Tongue (tissue), 2 donors: Measurements from ENCODE around the gene THBS1. TPM values are rescaled to one million over a fixed set of nuclear protein-coding genes. Genes with fewer than 3 reads are reported as not detected.

Experiments used
- DNase-seq: peaks from one replicate; pipeline ENCODE4 v3.0.0-alpha.2; 2015
- total RNA-seq: library from RNA; depleted of rRNA; stranded (reverse); fragments of >200 nt; gene quantifications from one replicate; pipeline ENCODE4 v1.2.3, GENCODE V29; 2014

THBS1 gene
- 184 TPM for total RNA-seq

DNA sequence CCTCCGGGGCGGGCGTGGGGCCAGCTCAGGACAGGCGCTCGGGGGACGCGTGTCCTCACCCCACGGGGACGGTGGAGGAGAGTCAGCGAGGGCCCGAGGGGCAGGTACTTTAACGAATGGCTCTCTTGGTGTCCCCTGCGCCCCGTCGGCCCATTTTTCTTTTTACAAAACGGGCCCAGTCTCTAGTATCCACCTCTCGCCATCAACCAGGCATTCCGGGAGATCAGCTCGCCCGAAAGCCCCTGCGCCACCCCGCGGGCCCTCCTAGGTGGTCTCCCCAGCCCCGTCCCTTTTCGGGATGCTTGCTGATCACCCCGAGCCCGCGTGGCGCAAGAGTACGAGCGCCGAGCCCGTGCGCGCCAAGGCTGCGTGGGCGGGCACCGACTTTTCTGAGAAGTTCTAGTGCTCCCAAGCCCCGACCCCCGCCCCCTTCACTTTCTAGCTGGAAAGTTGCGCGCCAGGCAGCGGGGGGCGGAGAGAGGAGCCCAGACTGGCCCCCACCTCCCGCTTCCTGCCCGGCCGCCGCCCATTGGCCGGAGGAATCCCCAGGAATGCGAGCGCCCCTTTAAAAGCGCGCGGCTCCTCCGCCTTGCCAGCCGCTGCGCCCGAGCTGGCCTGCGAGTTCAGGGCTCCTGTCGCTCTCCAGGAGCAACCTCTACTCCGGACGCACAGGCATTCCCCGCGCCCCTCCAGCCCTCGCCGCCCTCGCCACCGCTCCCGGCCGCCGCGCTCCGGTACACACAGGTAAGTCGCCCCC is at the start of gene THBS1:
TSS of gene THBS1 (plus strand) at position 595 of the 757 bp plus-strand sequence. CDS start 779 bp downstream, outside the sequence.
- DNase-seq = peak; percentile 95

DNA sequence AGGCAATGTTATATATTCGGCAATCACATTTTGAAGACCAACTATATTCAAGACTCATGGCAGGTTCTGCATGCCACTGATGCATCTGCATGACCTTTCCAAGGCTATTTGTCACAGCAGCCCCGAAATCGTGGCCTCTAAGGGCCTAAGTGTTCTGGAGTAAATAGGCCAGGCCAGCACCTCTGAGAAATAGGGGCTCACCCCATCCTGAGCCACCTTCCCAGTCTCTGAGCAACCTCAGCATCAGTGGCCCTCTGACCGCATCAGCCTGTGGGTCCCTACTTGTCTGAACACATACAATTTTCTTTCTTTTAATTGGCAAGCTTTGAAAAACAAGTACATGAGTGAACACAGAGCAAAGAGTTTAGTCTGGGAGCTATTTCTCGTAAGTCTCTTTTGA is 45.9 kb upstream of the THBS1 start:
- no peak for DNase-seq

DNA sequence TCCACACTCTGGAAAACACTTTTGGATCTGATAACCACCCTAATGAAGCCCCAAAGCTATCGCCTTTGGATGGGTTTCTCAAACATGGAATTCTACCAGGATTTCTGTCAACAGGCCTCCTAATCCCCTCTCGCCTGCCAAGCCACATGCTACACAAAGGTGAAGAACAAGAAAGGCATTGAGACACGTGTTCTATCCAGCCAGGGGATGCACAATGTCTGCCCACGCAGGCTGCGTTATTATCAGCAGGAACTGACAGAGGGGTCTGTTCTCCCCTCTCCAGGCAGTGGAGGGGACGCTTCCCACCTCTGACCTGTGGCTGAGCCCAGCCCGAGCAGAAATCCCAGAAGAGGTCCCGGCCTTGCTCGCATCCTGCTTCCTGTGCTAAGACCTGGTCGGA is 45.4 kb upstream of the THBS1 start:
- no peak for DNase-seq

DNA sequence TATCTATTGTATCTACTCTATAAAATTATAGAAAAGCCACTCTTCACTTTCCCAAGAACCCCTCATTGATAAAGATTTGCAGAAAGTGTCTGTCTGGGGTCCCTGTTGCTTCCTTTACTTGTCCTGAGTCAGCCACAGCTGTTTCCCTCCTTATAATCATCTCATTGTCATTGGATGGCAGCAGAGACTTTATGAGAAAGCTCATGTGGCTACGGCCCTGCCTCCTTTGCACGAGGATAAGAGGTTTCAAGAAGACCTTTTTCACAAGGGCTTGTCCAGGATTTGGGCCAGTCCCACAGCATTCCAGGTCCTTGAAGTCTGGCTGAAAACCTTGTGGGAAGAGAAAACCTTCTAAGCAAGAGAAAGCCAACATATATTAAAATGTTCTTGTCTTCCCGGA is 41.9 kb upstream of the THBS1 start:
- DNase-seq = no peak

DNA sequence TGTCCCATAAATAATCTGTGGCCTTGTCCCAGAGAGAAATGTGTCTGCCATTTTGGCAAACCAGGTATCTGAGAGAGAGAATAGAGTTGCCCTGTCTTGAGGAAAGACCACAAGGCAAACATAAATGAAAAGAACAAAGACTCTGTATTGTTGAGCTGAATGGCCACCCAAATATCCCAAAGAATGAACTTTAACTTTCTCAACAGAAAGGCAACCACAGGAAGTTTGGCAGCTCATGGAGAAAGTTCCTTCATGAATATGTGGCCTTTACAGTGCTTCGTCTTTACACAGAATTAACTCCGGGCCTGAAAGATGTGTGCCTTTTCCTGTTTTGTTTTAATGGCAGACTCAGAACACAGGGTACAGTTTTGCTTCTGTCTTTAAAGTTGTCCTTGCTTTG is 41.4 kb upstream of the THBS1 start:
- no peak for DNase-seq

DNA sequence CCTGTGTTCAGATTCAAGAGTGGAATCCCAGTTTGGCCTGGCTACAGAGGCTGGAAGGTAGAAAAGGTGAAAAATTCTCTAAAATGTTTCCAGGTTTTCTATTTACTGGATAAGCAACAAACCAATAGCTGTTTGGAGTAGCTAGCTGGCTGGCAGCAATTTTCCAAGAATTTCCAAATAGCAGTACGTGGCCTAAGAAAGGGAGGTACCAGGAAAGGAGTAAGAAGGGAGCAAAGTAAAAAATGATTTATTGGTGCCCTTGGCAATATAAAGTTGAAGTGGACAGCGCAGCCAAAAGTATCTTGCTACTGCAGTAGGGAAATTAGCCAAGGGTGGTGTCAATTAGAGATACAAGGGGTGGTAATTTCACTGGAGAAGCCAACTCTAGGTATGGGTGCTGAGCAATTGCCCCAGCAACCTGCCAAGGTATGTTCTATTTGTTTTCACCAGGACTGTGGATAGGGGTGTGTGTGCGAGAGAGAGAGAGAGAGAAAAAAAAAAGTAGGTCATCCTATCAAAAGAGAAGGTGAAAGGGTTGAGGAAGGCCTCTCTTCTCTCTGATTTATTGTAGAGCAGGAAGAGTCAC is 40.8 kb upstream of the THBS1 start:
- no peak for DNase-seq

DNA sequence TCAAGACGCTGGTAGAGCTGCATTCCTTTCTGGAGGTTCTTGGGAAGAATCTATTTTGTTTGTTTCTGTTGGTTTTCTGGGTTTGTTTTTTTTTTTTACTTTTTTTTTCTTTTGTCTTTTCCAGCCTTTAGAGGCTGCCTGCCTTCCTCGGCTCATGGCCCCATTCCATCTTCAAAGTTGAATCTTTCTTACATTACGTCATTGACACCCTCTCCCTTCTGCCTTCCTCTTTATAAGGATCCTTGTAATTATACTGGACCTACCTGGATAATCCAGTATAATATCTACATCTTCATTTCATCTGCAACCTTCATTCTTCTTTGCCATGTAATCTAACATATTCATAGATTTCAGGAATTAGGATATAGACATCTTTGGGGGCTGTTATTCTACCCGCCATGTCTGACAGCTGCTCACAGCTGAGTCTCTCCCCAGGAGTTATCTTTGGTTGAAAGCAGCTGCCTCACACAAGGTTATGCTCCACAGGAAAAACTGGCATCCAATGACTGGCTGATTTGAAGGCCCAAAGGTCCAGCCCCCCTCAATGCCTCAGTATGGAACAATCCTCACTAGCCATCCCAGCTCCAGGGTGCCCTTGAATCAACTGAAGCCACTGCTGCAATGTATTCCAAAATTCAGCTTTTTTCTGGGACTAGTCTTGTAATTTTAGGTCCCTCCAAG is 38.4 kb upstream of the THBS1 start:
- DNase-seq = no peak

DNA sequence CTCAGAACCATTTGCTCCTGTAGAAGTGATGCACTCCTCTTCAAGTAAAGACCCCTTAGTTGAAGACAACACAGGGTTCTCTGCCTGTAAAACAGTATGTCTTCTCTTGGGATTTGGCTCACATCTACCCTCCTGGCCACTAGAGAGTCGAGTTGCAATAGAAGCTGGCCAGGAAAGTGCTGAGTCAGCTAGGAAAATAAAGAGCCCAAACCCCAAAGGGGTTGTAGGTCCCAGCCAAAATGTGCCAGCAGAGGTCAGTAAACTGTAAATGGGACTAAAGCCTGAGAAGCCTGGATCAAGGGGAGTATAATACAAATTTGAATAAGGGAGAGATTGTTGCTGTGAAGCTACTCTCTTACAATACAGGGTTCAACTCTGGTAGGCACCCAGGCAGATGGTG is 37.2 kb upstream of the THBS1 start:
- no peak for DNase-seq

DNA sequence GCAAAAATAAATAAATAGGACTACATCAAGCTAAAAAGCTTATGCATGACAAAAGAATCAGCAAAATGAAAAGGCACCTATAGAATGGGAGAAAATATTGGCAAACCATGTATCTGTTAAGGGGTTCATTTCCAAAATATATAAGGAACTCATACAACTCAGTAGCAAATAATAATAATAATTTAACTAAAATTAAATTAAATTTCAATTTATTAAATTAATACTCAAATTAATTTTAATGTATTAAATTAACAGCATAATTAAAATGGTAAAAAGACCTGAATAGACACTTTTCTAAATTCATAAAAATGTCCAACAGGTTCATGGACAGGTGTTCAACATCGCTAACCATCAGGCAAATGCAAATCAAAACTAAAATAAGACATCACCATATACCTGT is 34.0 kb upstream of the THBS1 start:
- DNase-seq = no peak

DNA sequence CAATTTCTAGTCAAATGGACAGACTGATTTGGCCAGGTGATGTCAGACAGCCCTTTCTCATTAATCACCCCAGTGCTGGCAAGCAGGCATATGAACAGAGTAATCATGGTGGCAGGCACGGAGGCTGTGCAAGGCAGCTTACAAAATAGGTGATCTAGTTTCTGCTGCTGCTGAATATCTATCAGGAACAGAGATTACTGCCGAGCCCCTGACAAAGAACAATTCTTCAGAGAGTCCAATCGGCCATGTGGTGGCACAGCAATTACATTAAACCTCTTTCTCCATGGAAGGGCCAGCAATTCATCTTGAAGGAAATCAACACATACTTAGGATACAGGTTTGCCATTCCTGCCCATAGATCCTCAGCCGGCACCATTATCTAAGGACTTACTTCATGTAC is 32.3 kb upstream of the THBS1 start:
- DNase-seq = no peak

DNA sequence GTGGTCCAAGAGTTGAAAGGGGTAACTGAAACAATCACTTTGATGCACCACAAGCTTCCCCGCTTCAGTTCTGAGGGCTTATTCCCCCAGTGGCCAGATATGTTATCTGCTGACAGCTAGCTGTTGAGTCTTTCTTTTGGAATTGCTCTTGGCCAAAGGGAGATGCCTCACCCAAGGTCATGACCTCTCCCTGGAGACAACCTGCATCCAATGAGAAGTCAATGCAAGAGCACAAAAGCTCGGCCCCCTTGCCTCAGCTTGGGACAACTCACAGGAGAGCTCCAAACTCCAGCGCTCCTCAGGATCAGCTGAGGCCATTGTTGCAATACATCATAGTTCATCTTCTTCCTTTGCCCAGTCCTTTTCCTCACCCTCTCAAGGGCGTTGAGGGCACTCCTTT is 31.0 kb upstream of the THBS1 start:
- DNase-seq = no peak

DNA sequence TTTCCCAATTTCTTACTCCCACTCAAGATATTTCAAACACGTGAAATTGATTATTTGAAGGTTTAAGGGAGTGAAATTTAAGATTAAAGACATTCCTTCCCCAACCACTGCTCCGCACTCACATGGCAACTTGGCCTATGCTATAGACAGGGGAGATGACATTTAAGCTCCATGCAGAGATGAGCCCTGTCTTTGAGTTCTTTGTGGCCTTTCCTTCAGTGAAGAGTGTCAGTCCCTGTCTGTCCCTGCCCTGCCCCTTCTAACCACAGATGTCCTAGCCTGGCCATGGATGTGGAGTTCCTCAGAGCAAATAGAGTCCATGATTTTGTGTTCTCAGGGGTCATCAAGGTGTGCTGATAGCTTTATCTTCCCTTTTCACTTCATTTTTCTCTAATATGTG is 29.4 kb upstream of the THBS1 start:
- no peak for DNase-seq

DNA sequence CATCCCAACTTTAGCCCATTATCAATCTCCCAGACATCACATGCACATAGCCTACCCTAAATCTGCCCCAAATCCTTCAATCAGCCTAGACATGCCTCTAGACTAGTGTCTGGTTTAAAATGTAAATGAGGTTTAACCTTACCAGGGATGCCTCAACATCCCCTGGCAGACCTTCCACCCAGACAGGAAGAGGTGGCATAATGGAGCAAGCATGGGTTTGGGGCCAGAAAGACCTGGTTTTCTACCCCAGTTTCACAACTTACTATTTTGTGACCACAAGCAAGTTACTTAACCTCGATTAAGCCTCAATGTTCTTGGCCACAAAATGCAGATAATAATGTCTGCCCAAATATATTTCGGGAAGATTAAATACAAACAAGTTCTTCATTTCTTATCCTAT is 28.3 kb upstream of the THBS1 start:
- DNase-seq = no peak

DNA sequence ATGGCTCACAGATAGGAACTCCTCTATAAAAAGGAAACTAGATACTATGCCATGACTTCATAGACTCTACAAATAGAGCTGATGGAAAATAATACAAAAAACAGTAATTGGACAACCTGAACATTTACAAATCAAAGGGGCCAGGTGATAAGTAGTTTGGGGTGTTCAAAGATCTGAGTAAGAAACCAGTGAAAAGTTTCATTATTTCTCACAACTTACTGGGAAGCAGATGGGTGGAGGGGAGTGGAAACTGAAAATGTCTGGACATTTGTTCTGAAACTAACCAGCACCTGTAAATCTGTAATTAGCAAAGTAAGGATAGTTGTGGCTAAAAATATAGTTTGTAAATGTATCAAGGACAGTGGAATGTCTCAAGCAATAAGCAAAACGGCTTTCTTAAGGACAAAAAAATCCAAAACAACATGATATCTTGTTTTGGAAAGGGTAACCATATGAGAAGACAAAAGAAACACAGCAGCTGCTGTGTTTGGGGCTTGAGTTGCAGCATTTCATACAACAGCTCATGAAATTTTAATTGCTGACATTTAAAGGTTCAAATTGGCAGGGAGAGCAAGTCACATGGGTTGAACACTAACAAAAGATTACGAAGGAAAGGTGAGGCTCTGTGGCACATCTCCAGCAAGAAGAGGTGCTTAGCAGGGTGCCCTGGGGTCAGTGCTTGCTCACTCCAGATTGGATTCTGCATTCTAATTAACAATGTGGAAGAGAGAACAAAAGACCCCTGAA is 26.8 kb upstream of the THBS1 start:
- DNase-seq = no peak

DNA sequence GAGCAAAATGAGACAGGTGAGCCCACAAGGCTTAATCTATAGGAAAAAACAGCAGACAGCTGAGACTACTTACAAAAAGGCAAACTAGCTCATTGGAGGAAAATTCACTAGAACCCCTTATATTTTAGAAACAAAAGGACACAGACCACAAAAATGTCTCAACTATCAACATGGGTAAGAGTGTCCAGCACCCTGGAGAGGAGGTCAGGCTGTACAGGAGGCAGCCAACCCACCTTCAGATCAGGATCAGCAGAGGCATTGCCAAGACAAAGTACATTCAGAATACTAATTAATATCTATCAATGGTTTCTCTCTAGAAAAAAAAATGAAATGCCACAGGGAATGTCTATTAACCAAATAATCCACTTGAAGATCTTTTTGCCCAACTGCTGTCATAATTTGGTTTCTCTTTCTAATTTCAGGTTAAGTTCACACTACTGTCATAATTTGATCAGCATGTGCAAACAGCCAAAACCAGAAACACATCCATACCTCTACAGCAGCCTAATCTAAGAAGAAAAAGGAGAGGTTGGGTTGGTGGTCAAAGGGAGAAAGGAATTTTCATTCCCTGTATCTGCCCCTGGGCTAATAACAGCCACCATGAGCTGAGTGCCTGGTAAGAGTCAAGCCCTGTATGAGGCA is 26.0 kb upstream of the THBS1 start:
- DNase-seq = no peak

DNA sequence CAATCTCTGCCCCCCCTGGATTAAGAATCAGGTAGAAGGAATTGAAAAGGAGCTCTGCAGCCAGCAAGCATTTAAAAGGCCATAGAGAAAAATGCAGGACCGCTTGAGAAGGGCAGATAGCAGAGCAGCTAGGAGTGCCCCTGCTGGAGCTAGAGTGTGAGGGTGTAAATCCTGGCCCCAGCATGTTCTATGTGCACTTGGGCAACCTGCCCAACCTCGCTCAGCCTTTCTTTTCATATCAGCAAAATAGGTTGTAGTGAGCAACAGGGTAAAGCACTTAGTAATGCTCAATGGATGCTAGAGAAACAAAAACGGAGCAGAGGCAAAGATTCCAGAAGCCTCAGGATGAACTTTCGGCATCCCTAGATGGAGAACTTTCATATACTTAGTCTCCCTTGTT is 25.0 kb upstream of the THBS1 start:
- no peak for DNase-seq

DNA sequence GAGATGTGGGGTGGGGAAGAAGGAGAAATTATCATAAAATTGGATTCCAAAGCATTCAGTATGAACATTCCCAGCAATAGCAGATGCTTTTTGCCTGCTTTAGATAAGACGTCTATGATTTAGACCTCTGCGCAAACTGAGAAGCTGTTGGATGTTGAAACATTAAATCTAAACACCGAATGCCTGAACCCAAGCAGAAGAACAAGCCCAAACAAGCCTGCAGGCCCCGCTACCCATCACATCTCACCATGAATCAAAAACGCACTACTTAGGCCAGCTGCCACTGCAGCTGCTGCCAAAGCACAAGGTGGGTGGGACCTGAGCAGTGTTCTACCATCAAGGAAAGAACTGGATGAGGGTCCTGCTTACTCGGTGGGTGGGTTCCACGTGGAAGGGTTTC is 24.4 kb upstream of the THBS1 start:
- peak; percentile 48 for DNase-seq

DNA sequence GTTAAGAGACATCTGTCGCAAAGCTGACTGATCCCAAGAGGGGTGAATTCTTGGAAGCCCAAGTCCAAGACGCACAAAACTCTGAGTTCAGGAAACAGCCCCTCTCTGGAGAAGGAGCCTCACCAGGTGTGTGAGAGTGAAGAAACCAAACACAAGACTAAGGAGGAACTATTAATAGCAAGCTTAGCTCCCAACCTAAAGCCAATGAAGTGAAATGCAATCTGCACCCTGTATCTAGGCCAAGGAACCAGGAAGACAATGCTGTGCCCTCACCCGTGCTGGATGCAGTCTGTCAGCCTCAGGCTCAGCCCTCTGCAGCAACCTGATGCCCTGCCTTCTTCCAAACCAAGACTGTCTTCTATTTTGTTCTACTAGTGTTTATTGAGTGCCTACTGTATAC is 22.5 kb upstream of the THBS1 start:
- no peak for DNase-seq

DNA sequence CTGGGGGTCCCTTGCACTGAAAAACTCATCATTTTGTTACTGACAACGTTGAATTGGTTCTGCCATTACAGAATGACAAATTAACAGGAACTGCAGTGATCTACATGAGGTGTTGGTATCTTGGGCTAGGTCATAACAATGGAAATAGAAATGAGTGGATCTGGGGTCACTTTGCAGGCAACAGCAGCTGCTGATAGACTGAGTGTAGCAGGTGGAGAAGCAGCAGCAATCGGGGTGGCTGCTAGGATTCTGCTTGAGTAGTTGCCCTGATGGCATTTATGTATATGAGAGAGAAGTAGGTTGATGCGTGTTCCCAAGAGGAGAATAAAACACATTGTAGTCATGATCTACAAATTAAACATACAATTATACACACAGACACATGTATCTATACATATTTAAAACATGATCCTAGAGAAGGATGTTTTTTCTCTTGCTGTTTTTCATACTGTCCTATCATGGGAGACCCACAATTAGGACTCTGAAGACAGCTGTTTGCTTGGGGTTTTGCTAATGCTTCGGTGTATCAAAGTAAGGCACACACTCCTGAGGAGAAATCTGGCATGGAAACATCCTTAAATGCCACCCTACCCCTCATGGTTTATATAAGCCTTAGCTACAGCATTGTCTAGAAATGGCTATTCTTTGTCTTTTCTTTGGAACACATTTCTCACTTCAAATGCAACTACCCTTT is 15.8 kb upstream of the THBS1 start:
- DNase-seq = peak; percentile 78

DNA sequence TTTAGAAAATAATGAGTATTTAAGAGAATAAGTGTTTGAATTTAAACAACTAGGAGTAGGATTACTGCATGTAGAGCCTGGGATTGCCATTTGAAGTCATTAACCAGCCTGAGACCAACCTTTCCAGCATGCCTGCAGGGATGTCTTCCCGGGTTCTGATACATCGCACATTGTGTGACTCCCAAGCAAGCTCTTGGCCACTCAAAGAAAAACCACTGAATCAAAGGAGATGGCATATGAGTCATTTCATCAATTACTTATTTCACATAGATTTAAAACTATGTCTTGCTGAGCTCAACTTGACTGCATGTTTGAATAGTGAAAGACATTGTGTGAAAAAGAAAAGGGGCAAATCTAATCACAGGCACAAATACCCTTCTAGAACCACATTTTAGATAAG is 15.0 kb upstream of the THBS1 start:
- DNase-seq = no peak

DNA sequence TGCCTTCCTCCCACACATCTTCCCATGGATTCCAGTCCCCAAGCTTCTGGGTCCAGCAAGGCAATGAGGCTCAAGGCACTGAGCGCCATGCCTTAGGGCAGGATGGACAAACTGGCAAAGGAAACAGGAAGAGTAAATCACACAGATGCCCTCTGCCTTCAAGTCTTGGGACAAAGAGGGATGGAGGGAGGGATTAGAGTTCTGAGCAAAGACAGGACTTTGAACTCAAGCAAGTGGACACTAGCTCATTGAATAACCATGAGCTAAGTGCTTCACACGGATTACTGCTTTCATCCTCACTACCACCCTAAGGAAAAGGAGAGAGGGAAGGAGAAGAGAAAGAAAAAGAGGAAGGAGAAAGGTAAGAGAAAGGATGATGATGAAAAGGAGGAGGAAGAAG is 7.6 kb upstream of the THBS1 start:
- DNase-seq = no peak

DNA sequence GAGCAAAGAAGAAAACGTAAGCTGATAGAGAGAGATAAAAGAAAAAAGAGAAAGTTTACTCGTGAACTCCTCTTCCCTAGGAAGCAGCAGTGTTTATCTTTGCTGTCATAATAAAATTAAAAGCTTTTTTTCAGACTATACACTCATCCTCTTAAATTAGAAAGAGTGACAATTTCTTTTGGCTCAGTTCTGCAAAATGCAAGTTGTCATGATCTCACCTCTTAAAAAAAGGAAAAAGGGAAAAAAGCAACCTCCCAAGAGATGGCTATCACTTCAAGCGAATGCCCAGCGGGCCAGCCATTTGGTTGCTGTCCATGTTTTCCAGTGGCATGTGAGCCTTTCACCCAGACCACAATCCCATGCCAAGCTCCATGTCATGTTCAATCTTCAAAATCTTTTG is 7.0 kb upstream of the THBS1 start:
- peak; percentile 67 for DNase-seq
